Skin of body (tissue), 2 donors: Measurements from ENCODE around the gene NTF4. TPM values are rescaled to one million over a fixed set of nuclear protein-coding genes. Genes with fewer than 3 reads are reported as not detected.
A peak's percentile ranks its signal among the peaks of the same experiment; 100 is the strongest.
"Not testable (repeated sequence)": the region's sequence is repeated elsewhere in the genome, so short reads cannot be mapped to it uniquely, and the experiment has no call there.

Source experiments
- DNase-seq: peaks from one replicate; lab custom pipeline; 2025; lab: John Stamatoyannopoulos, UW
- total RNA-seq: library from RNA; depleted of rRNA; stranded (reverse); fragments of >200 nt; gene quantifications from one replicate; pipeline ENCODE4 v1.2.3, GENCODE V29; 2014

Gene NTF4
- total RNA-seq, 1 donor from 2014 or later, result 1.9 TPM

DNA sequence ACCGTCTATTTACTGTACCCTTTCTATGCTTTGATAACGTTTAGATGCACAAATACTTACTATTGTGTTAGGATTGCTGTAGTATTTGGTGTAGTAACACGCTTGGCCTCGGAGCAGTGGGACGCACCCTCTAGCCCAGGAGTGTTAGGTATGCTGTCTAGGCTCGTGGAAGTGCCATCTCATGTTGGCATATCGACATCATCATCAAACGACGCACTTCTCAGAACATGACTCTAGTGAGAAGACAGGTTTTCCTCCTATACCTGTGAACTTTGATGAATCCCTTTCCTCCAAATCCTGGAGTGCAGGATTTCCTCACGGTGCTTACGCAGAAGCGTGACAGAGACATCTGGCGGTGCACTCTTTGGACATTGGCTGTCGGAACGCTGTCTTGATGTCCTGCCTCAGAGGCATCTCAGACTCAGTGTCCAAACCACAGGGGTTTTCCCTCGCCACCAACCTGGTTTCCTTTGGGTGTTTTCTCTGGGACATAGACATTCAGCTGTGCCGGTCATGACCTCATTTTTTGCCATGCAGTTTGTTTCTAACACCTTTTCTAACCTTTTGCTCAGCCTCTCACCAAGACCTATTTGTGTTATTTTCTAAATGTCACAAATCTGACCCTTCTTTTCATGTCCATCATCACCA lies 26.9 kb upstream of the NTF4 start:
- DNase-seq, result no peak

DNA sequence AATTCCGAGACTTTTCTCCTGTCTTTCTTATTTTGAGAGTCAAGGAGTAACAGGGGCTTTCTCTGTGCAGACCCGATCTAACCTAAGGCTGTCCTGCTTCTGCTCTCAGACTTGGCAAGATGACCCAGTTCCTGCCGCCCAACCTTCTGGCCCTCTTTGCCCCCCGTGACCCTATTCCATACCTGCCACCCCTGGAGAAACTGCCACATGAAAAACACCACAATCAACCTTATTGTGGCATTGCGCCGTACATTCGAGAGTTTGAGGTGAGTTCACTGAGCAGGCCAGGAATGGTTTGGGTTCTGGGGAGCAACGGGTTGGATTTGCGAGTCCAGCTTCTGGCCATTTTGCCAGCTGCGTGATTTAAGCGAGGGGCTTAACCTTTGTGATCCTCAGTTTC lies 21.7 kb upstream of the NTF4 start:
- DNase-seq, result no peak

DNA sequence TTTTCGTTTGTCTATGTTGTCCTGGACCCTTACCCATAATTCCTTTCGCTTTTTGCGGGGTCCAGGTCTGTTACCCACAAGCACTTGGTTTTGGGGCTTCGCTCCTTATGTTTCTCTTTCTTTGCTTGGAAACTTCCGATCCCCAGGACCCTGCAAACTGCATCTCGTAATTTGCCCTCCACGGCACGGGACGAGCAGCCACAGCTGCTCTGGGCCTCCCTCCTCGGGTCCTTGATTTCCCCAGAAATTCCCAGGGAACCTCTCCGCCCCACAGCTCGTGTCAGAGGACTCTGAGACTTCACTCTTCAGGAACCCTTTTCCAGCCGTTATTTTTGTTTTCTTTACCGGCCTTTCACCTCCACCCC lies 21.2 kb upstream of the NTF4 start:
- DNase-seq, result no peak

DNA sequence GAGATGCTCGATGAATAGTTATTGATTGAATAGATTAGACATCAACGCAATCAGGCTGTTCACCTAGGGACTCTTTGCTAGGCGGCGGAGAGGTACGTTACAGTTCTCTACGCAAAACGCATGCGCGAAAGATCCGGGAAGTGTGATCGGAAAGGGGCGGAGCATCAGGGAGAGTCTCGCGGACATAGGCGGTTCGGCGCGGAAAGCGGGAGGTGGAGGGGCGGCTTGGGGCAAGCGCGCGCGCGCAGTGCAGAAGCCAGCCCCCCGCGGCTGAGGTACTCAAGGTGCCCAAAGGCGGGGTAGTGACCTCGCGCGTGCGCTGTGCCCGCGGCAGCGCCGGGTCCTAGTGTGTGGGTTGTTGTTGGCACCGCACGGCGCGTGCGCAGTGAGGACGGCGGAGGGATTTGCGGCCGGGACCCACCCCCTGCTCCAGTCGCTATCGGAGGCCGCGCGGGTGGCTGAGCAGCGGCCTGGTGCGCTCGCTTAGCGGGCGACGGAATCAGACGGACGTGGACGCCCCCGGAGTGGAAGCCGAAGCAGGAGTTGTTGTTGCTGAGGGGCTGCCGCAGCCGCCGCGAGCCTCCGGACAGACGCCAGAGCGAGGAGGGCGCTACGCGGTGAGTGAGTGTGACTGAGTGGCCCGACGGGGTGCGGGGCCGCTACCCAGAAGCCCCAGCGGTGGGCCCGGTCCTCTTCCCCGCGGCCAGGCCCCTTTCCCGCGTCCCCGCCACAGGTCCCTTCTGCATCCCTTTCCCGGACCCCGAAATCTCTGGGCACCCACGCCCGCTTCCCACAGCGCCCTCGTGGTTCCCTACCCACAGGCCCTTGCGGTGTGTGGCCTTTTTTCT lies 20.6 kb upstream of the NTF4 start, which contains the start of gene SNRNP70:
Gene SNRNP70, plus strand, starts transcription at position 432 of the 848 bp plus-strand sequence. CDS start 964 bp downstream, outside the sequence.
- DNase-seq, result peak; percentile 99

DNA sequence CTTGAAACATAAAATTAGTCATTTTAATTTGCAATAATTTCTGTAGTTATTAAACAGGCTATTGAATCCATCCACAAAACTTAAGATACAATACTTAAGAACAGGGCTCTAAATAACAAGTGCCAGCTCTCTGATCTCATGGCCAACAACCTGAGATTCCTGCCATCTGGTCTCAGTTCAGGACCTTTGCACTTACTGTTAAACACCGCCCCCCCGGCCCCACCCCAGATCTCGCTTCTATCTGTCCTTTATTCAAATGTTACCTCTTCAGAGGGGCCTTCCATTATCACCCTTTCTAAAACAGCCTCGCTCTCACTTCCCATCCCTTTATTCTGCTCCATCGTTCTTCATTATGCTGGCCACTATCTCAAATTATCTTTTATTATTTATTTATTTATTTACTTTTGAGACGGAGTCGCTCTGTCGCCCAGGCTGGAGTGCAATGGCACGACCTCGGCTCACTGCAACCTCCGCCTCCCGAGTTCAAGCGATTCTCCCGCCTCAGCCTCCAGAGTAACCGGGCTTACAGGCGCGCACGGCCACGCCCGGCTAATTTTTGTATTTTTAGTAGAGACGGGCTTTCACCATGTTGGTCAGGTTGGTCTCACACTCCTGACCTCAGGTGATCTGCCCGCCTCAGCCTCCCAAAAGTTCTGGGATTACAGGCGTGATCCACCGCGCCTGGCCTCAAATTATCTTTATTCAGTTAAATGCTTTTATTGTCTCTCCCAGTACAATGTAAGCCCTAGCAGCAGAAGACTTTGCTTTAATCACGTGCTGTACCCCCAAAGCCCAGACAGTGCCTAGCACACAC lies 19.8 kb upstream of the NTF4 start:
- no peak for DNase-seq

DNA sequence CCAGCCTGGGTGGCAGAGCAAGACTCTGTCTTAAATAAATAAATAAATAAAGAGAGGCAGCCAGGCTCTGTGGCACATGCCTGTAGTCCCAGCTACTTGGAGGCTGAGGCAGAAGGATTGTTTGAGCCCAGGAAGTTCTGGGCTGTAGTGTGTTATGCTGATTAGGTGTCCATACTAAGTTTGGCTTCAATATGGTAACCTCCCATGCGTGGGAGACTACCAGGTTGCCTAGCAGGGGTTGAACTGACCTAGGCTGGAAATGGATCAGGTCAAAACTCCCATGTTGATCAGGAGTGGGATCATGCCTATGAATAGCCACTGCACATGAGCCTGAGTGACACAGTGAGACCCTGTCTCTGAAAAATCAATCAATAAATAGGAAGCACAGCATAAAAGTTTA lies 16.7 kb upstream of the NTF4 start:
- no peak for DNase-seq

DNA sequence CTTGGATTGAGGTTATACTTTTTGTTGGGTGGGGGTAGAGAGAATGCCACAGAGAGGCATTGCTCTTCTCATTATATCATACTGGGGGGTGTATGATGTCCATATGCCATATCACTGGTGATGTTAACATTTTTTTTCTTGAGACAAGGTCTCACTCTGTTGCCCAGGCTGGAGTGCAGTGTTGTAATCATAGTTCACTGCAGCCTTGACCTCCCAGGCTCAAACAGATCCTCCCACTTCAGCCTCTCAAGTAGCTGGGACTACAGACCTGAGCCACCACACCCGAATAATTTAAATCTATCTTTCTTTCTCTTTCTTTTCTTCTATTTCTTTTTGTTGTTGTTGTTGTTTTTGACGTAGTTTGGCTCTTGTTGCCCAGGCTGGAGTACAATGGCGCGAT lies 15.8 kb upstream of the NTF4 start:
- no peak for DNase-seq

DNA sequence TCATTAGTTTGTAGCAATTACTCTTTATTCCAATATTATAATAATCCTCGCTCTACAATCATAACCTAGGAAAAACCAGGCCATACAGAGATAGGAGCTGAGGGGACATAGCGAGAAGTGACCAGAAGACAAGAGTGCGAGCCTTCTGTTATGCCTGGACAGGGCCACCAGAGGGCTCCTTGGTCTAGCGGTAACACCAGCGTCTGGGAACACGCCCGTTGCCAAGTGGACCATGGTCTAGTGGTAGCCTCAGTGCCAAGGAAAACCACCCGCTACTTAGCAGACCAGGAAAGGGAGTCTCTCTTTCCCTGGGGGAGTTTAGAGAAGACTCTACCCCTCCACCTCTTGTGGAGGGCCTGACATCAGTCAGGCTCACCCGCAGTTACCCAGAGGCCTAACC lies 10.3 kb upstream of the NTF4 start:
- DNase-seq, result not testable (repeated sequence)

DNA sequence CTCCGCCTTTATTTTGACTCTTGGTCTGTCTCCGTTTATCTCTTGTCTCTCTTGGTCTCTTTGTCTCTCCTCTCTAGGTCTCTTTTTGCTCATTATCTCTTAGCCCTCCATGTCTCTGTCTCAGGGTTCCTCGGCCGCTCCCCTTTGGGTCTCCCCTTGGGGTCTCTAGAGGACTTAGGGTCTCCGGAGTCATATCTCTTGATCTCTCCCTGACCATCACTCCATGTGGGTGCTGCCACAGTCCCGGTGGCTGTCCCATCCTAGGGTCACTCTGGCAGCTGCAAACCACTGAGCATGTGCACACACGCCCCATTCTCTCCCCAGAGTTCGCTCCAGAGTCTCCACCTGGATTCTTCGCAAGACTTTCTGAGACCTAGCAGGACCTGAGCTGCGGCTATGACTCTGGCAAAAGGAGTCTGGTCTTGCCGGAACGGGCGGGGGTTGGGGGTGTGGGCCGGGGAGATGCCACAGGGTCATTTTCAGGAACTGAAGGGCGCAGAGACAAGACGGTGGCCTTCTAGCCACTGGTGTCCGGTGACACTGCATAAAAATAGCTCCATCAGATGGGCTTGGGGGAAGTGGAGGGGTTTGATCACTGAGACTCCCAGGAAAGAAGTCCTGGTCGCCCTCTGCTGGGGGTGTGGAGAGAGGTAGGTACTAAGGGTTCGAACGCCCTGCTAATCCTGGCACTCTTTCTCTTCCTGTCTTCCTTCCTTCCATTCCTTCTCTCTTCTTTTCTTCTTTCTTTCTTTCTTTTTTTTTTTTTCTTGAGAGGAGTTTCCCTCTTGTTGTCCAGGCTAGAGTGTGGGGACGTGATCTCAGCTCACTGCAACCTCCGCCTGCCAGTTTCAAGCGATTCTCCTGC lies 9.1 kb upstream of the NTF4 start:
- no peak for DNase-seq

DNA sequence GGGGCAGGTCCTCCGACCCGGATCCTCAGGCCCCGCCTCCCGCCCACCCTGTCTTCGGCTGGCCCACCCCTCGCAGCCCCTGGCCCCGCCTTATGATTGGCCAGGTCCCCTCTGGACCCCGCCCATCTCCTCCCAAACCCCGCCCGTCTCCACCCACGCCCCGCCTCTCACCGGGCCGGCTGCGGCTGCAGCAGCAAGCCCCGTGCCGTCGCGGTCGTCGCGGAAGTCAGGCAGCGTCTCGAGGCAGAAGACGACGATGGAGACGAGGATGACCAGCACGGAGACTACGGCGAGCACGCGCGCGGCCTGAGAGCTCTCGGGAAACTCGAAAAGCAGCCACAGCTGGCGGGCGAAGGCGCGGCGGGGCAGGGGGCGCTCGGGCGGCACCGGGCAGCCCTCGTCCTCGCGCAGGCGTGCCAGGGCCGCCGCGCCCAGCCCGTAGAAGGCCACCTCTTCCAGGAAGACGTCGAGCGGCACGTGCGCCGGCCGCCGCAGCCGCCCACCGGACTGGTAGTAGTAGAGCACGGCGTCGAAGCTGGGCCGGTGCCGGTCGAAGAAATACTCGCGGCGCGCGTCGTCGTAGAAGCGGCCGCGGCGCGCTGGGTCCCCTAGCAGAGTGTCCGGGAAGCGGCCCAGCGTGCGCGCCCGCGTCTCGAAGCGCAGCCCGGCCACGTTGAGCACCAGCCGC lies 7.4 kb upstream of the NTF4 start:
- DNase-seq, result no peak

DNA sequence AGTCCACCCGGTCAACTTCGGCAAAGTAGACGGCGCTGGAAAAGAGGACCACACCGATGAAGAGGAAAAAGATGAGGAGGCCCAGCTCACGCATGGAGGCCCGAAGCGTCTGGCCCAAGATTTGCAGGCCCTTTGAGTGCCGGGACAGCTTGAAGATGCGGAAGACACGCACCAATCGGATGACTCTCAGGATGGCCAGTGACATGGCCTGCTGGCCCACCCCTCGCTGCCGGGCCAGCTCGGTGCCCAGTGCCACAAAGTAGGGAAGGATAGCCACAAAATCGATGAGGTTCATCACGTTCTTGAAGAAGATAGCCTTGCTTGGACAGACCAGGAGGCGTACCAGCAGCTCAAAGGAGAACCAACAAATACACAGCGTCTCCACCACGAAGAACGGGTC lies 5.8 kb upstream of the NTF4 start:
- no peak for DNase-seq

DNA sequence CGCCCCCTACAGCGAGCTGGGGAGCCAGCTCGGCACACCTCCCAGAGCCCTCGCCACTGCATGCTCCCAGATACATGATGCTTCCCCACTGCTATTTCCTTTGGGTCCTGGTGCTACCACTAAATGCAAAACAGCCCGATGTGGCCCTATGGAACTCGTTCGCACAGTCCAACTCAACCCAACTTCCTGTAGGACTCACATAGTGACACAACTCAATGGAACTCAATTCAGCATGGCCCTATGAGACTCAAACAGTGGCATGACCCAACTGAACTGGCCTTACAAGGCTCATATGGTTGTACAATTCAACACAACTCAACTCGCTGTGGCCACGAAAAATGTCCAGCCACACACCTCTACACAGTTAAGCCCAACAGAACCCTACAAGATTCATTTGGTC lies 4.4 kb upstream of the NTF4 start:
- DNase-seq, result no peak

DNA sequence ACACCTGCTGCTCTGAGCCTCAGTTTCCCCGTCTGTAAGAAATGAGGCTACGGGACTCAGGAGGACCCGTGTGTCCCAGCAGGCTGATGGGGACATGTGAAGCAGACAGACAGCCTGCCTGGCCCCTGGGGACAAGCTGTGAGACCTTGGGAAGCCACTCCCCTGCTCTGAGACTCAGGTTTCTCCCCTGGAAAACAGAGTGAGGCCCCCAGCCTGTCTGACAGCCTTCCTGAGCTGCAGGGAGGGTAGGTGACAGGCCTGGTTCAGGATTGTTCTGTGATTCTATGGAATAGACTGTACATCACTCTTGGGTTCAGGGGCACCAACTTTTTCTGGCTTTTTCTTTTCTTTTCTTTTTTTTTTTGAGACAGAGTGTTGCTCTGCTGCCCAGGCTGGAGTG lies 2.9 kb upstream of the NTF4 start:
- no peak for DNase-seq

DNA sequence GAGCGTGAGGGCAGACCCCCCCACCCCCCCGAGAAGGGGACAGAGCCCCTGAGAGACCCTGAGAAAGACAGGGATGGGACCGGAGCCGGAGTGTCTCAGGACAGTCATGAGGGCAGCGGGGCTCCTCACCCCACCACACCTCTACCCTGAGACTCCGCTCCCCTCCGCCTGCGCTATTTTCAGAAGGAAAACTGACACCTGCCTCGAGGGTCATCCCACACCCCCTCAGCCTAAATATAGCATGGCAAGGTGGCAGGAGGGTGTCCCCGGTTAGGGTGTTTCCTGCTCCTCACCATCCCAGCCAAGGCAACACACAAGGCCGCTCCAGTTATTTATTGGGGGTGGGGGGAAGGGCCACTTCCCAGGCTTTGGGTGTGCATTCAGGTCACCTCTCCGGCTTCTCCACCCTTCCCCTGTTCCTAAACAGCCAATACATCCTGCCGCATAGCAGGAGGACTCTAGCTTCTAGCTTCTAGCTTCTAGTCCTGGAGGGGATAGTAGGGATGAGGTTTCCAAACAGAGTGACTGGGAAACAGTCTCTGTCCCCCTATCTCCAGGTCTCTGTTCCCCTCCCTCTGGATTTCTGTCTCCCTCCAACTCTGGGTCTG lies 1.4 kb upstream of the NTF4 start:
- DNase-seq, result no peak

DNA sequence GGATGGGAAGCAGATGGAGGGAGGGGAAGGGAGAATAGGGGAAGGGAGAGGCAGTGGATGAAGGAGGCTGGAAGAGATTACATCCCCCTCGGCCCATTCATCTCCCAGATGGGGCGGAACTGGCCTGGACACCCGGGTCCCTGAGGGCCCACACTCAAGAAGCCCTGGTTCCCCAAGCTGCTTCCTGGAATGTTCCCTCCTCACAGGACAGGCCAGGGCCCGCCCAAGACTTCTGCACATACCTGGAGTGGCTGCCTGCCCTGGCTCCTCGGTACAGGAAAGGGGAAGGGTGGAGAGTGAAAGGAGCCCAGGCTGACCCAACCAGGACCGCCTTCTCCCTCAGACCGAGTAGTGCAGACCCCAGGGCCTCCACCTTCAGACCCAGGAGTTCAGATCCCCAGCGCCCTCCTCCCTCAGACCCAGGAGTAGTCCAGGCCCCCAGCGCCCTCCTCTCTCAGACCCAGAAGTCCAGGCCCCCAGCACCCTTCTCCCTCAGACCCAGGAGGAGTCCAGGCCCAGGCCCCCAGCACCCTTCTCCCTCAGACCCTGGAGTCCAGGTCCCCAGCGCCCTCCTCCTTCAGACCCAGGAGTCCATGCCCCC lies 489 bp downstream of the NTF4 start:
- DNase-seq, result no peak

DNA sequence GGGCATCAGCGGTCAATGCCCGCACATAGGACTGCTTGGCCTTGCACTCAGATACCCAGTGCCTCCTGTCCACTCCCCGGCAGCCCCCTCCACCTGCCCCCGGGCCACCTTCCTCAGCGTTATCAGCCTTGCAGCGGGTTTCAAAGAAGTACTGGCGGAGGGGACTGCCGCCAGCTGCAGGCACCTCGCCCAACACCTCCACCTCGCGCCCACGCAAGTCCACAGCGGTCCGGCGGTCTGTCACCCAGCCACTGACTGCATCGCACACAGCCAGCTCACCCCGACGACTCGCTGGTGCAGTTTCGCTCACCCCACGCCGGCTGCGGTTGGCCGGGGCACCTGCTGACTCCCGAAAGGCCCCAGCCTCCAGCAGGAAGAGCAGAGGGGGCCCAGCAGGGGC lies 3.2 kb downstream of the NTF4 start:
- no peak for DNase-seq

DNA sequence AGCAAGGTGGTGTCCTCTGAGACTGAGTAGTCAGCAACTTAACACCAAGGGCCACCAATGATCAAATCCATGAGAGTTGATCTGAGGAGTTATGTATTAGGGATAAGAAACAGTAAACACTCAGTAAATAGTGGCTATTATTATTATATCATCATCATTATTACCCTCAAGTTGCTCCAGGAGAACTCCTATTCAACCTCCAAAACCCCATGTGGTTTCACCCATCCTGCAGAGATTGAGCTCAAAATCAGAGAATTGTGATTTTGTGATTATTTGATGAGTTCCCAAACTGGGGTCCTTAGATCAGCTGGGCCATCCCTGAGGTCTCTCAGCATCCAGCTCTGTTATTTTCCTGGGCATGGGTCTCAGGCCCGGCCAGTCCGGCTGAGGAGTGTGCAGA lies 3.6 kb downstream of the NTF4 start:
- no peak for DNase-seq

DNA sequence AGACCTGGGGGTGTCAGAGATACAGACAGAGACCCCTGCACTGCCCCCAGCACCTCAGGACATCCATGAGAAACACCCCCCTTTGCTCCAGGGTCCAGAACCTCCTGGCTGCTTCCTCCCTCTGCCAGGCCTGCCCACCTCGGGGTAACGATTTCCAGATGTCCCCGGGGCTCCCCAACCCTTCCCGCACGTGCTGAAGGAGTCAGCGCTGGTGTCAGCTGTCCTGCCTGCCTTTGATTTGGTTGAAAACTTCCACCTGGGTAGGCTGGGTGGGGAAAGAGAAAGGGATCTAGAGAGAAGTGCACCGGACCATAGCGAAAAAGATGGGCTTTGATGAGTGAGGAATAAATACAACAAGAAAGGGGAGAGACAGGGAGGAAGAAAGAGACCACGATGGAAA lies 5.6 kb downstream of the NTF4 start:
- no peak for DNase-seq

DNA sequence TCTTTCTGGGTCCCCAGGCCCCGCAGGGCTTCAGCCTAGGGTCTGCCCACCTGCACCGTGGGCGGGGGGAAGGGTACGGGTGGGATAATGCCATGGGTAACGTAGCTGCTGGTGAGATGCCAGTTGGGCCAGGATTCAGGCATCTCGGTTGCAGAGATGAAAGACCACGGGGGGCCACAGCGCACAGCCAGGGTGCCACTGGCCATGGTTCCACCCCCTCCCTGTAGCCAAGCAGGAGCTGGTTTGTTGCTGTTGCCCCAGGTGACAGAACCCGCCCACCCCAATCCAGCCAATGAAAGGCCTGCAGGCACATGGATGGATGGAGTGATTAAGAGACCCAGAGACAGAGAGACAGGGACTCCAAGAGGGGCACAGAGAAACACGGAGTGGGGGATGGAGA lies 6.1 kb downstream of the NTF4 start:
- DNase-seq, result no peak
